A673 (cell line): Measurements from ENCODE around the gene CLSTN2. TPM values are rescaled to one million over a fixed set of nuclear protein-coding genes. Genes with fewer than 3 reads are reported as not detected.

Source experiments
- BruUV-seq: library from RNA; stranded (reverse); fragments of 400-500 nt; replicated peaks from 2 replicates; lab custom pipeline; 2021; lab: Mats Ljungman, UMichigan
- CTCF ChIA-PET: fragments of 300-600 bp; sonication (Branson Sonifier 250); formaldehyde crosslinking; loops from one replicate; lab custom pipeline; 2022; ENCODE audit warnings: antibody characterized with exemption; lab: Charles Lee
- POLR2A ChIA-PET: fragments of 300-600 bp; sonication (Branson Sonifier 250); formaldehyde crosslinking; loops from one replicate; lab custom pipeline; 2022; ENCODE audit warnings: antibody characterized with exemption; ENCODE audit not compliant: low non-redundant PET; lab: Charles Lee
- DNase-seq: peaks from one replicate; pipeline ENCODE4 v3.0.0-alpha.2; 2015; ENCODE audit warnings: low spot score
- H3K27ac ChIP-seq: fragments of 200-600 bp; sonication (generic); 2 replicates; pipeline ENCODE4 v1.5.1; 2016; ENCODE audit warnings: mixed run types, low read depth, mild to moderate bottlenecking, mixed read lengths, antibody characterized with exemption, low read length; ENCODE audit not compliant: poor library complexity, severe bottlenecking
- H3K27me3 ChIP-seq: fragments of 200-600 bp; sonication (generic); replicated peaks from 2 replicates; pipeline ENCODE4 v1.6.1; 2017; ENCODE audit warnings: mixed run types, low read depth, mild to moderate bottlenecking, mixed read lengths, antibody characterized with exemption, low read length; ENCODE audit not compliant: insufficient read depth, poor library complexity
- H3K36me3 ChIP-seq: fragments of 200-600 bp; sonication (generic); 2 replicates; pipeline ENCODE4 v1.6.1; 2016; ENCODE audit warnings: mixed run types, mild to moderate bottlenecking, mixed read lengths, antibody characterized with exemption, low read length; ENCODE audit not compliant: insufficient read depth, poor library complexity, severe bottlenecking
- H3K4me1 ChIP-seq: fragments of 200-600 bp; sonication (generic); 2 replicates; pipeline ENCODE4 v1.6.1; 2017; ENCODE audit warnings: mixed run types, mild to moderate bottlenecking, mixed read lengths, antibody characterized with exemption, low read length; ENCODE audit not compliant: insufficient read depth, poor library complexity, severe bottlenecking
- H3K4me3 ChIP-seq: fragments of 200-600 bp; sonication (generic); 2 replicates; pipeline ENCODE4 v1.5.1; 2016; ENCODE audit warnings: low read depth, mixed run types, mild to moderate bottlenecking, mixed read lengths, low read length; ENCODE audit not compliant: poor library complexity, severe bottlenecking
- H3K9me3 ChIP-seq: fragments of 200-600 bp; sonication (generic); 2 replicates; pipeline ENCODE4 v1.6.1; 2016; ENCODE audit warnings: mixed run types, low read depth, mild to moderate bottlenecking, mixed read lengths, antibody characterized with exemption, low read length; ENCODE audit not compliant: poor library complexity, severe bottlenecking
- EZH2 ChIP-seq: fragments of 200-600 bp; sonication (generic); IDR thresholded peaks from 2 replicates; pipeline ENCODE4 v1.6.1; 2017; ENCODE audit warnings: borderline replicate concordance, low read depth, mild to moderate bottlenecking, mixed read lengths, antibody characterized with exemption, low read length; ENCODE audit not compliant: poor library complexity, severe bottlenecking
- intact Hi-C: fragments of 100-400 bp; cut with micrococcal nuclease; formaldehyde crosslinking; loops from one replicate; pipeline ENCODE4 v1.10.0; 2022; ENCODE audit not compliant: unreplicated experiment
- total RNA-seq: library from RNA; stranded (reverse); gene quantifications from 2 replicates; pipeline ENCODE4 v1.2.3, GENCODE V29; 2021
- TF ChIP-seq, protein P1 (sequence below): fragments of 300-800, 200-600 bp; sonication (generic); conservative IDR thresholded peaks from 2 replicates; pipeline ENCODE4 v1.5.1; 2017; ENCODE audit warnings: low read depth, mild to moderate bottlenecking, antibody characterized with exemption, low read length, moderate library complexity, mixed read lengths

The CLSTN2 gene
- total RNA-seq, 1 experiment from 2014 or later = 50.7 TPM

GRCh38 chr3:140546649-140547048 lies 611.7 kb downstream of the CLSTN2 start:
- Histone ChIP-seq H3K27me3 (no peaks in the 10 kb centered on the region), H3K36me3 (no peaks in the 10 kb centered on the region), H3K4me3 (no peak overlapping the region), H3K9me3 (no peaks in the 10 kb centered on the region), H3K4me1 (no peaks in the 10 kb centered on the region), H3K27ac (no peak overlapping the region)
- no TSS peak for BruUV-seq
- CTCF ChIA-PET = no interaction called here
- DNase-seq = no peak
- no peak for TF ChIP-seq EZH2
- TF ChIP-seq, protein P1, sequence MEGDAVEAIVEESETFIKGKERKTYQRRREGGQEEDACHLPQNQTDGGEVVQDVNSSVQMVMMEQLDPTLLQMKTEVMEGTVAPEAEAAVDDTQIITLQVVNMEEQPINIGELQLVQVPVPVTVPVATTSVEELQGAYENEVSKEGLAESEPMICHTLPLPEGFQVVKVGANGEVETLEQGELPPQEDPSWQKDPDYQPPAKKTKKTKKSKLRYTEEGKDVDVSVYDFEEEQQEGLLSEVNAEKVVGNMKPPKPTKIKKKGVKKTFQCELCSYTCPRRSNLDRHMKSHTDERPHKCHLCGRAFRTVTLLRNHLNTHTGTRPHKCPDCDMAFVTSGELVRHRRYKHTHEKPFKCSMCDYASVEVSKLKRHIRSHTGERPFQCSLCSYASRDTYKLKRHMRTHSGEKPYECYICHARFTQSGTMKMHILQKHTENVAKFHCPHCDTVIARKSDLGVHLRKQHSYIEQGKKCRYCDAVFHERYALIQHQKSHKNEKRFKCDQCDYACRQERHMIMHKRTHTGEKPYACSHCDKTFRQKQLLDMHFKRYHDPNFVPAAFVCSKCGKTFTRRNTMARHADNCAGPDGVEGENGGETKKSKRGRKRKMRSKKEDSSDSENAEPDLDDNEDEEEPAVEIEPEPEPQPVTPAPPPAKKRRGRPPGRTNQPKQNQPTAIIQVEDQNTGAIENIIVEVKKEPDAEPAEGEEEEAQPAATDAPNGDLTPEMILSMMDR = no peak
- intact Hi-C loops = no loop called here
- POLR2A ChIA-PET = interaction anchor here (0.5 kb wide), 1 partner anchor 367 kb away, joined by 4 read pairs; no protein-coding TSS in a partner anchor

- no peak overlapping the region for H3K27ac ChIP-seq
- TF ChIP-seq, protein P1 = no peak
- no peak for TF ChIP-seq EZH2
- H3K9me3 ChIP-seq = no peaks in the 10 kb centered on the region
- H3K27me3 ChIP-seq = no peaks in the 10 kb centered on the region
- H3K4me3 ChIP-seq = no peak overlapping the region
- BruUV-seq = no TSS peak
- CTCF ChIA-PET = no interaction called here
- DNase-seq = no peak
- H3K4me1 ChIP-seq = no peaks in the 10 kb centered on the region
- no peaks in the 10 kb centered on the region for H3K36me3 ChIP-seq
- POLR2A ChIA-PET = no interaction called here
- intact Hi-C loops = no loop called here
Observed at GRCh38 chr3:140552403-140552802, 617.4 kb downstream of the CLSTN2 start.

- ChIA-PET CTCF (no interaction called here), POLR2A (no interaction called here)
- Histone ChIP-seq H3K36me3 (no peaks in the 10 kb centered on the region), H3K27me3 (no peaks in the 10 kb centered on the region), H3K27ac (no peak overlapping the region), H3K9me3 (no peaks in the 10 kb centered on the region), H3K4me3 (no peak overlapping the region), H3K4me1 (no peaks in the 10 kb centered on the region)
- no peak for TF ChIP-seq EZH2
- TF ChIP-seq, protein P1 = no peak
- DNase-seq = no peak
- intact Hi-C loops = no loop called here
- BruUV-seq = no TSS peak
Observed at GRCh38 chr3:140552898-140553297, 617.9 kb downstream of the CLSTN2 start.
